OCI-LY7 (cell line): ENCODE measurements around the gene CFAP74. TPM values are rescaled to one million over a fixed set of nuclear protein-coding genes. Genes with fewer than 3 reads are reported as not detected.

Experiments used
- BruUV-seq: library from RNA; stranded (reverse); fragments of 400-500 nt; replicated peaks from 2 replicates; lab custom pipeline; 2021; lab: Mats Ljungman, UMichigan
- CTCF ChIA-PET: fragments of 300-600 bp; sonication (Branson Sonifier 250); formaldehyde crosslinking; loops from one replicate; lab custom pipeline; 2022; ENCODE audit warnings: antibody characterized with exemption; ENCODE audit not compliant: unreplicated experiment; lab: Charles Lee
- POLR2A ChIA-PET: fragments of 300-600 bp; sonication (Branson Sonifier 250); formaldehyde crosslinking; loops from one replicate; lab custom pipeline; 2022; ENCODE audit warnings: antibody characterized with exemption; lab: Charles Lee
- DNase-seq: peaks from one replicate; pipeline ENCODE4 v3.0.0-alpha.2; 2015; ENCODE audit warnings: low spot score
- H2AFZ ChIP-seq: fragments of 200-600 bp; sonication (generic), shearing (Covaris generic); 2 replicates; pipeline ENCODE4 v1.6.1; 2014; ENCODE audit warnings: mild to moderate bottlenecking, antibody characterized with exemption, low read length, moderate library complexity
- H3K27ac ChIP-seq: fragments of 200-600 bp; sonication (generic); 2 replicates; pipeline ENCODE4 v1.5.1; 2014; ENCODE audit warnings: mixed run types, low read depth, mild to moderate bottlenecking, moderate library complexity, low read length, inconsistent platforms; ENCODE audit not compliant: poor library complexity, severe bottlenecking
- H3K36me3 ChIP-seq: fragments of 200-600 bp; sonication (generic); 2 replicates; pipeline ENCODE4 v1.6.1; 2014; ENCODE audit warnings: mild to moderate bottlenecking, antibody characterized with exemption, low read length, moderate library complexity, mixed read lengths; ENCODE audit not compliant: insufficient read depth
- H3K4me1 ChIP-seq: fragments of 200-600 bp; sonication (generic); 2 replicates; pipeline ENCODE4 v1.5.1; 2014; ENCODE audit warnings: mild to moderate bottlenecking, low read length; ENCODE audit not compliant: insufficient read depth, poor library complexity, severe bottlenecking
- H3K4me2 ChIP-seq: fragments of 200-600 bp; sonication (generic); 2 replicates; pipeline ENCODE4 v1.6.1; 2014; ENCODE audit warnings: mild to moderate bottlenecking, low read length
- H3K4me3 ChIP-seq: fragments of 200-600 bp; sonication (generic); 2 replicates; pipeline ENCODE4 v1.5.1; 2014; ENCODE audit warnings: mild to moderate bottlenecking, low read depth, low read length; ENCODE audit not compliant: poor library complexity, severe bottlenecking
- H3K79me2 ChIP-seq: fragments of 200-600 bp; sonication (generic); 2 replicates; pipeline ENCODE4 v1.6.1; 2016; ENCODE audit warnings: low read depth, mild to moderate bottlenecking, low read length, moderate library complexity, mixed read lengths; ENCODE audit not compliant: insufficient read depth
- H3K9me2 ChIP-seq: fragments of 200-600 bp; sonication (generic); 2 replicates; pipeline ENCODE4 v1.6.1; 2016; ENCODE audit warnings: mild to moderate bottlenecking, low read length, mixed read lengths; ENCODE audit not compliant: insufficient read depth
- H3K9me3 ChIP-seq: fragments of 200-600 bp; sonication (generic); 2 replicates; pipeline ENCODE4 v1.6.1; 2014; ENCODE audit warnings: mild to moderate bottlenecking, mixed run types, low read length, mixed read lengths
- H4K20me1 ChIP-seq: fragments of 200-600 bp; sonication (generic); 2 replicates; pipeline ENCODE4 v1.6.1; 2014; ENCODE audit warnings: mild to moderate bottlenecking, antibody characterized with exemption, low read length, moderate library complexity, mixed read lengths; ENCODE audit not compliant: insufficient read depth
- CTCF ChIP-seq: fragments of 200-600 bp; sonication (generic); conservative IDR thresholded peaks from 2 replicates; pipeline ENCODE4 v1.5.1; 2014; ENCODE audit warnings: mild to moderate bottlenecking, antibody characterized with exemption, low read length, moderate library complexity, mixed read lengths
- EZH2phosphoT487 ChIP-seq: fragments of 200-600 bp; sonication (generic); IDR thresholded peaks from 2 replicates; pipeline ENCODE4 v1.6.1; 2018; ENCODE audit warnings: low read depth, borderline replicate concordance, mild to moderate bottlenecking, mixed run types, antibody characterized with exemption, low read length, moderate library complexity, mixed read lengths
- intact Hi-C: fragments of 100-400 bp; cut with micrococcal nuclease; formaldehyde crosslinking; loops from one replicate; pipeline ENCODE4 v1.10.0; 2022; ENCODE audit not compliant: unreplicated experiment
- total RNA-seq, 2 experiments: library from RNA; depleted of rRNA in 1 of 2; stranded (reverse); fragments of >200 nt in 1 of 2; shearing (Covaris generic) in 1 of 2; gene quantifications; 2 replicates each; pipeline ENCODE4 v1.2.3, GENCODE V29; 2014 to 2022

Gene CFAP74
- total RNA-seq, 2 experiments from 2014 or later: not detected

GRCh38 chr1:1925437-1926345, 77.9 kb downstream of the CFAP74 start:
- CTCF ChIA-PET: no interaction called here
- H2AFZ ChIP-seq: no peak overlapping the region
- H3K4me3 ChIP-seq: no peak overlapping the region
- TF ChIP-seq CTCF: no peak
- no peak for TF ChIP-seq EZH2phosphoT487
- no peak for DNase-seq
- intact Hi-C loops: no loop called here
- H3K27ac ChIP-seq: no peak overlapping the region
- no peaks in the 10 kb centered on the region for H3K4me1 ChIP-seq
- no peaks in the 10 kb centered on the region for H3K79me2 ChIP-seq
- H3K36me3 ChIP-seq: no peaks in the 10 kb centered on the region
- H3K4me2 ChIP-seq: no peak overlapping the region
- POLR2A ChIA-PET: no interaction called here
- no TSS peak for BruUV-seq
- H4K20me1 ChIP-seq: no peaks in the 10 kb centered on the region
- no peaks in the 10 kb centered on the region for H3K9me2 ChIP-seq
- no peaks in the 10 kb centered on the region for H3K9me3 ChIP-seq

- H4K20me1 ChIP-seq: no peaks in the 10 kb centered on the region
- peaks cover 2% of the 10 kb centered on the region for H3K4me1 ChIP-seq
- BruUV-seq: no TSS peak
- intact Hi-C loops: no loop called here
- no peak overlapping the region for H2AFZ ChIP-seq
- H3K4me2 ChIP-seq: no peak overlapping the region
- no peaks in the 10 kb centered on the region for H3K36me3 ChIP-seq
- no peaks in the 10 kb centered on the region for H3K79me2 ChIP-seq
- H3K4me3 ChIP-seq: no peak overlapping the region
- no peaks in the 10 kb centered on the region for H3K9me3 ChIP-seq
- no peak for DNase-seq
- no peak for TF ChIP-seq CTCF
- CTCF ChIA-PET: interaction anchor here (0.6 kb wide), 1 partner anchor 200 kb away, joined by 3 read pairs; no protein-coding TSS in a partner anchor
- H3K27ac ChIP-seq: no peak overlapping the region
- no peaks in the 10 kb centered on the region for H3K9me2 ChIP-seq
- POLR2A ChIA-PET: no interaction called here
Measured at GRCh38 chr1:1924849-1925248, 78.7 kb downstream of the CFAP74 start.

- no peaks in the 10 kb centered on the region for H3K36me3 ChIP-seq
- no peak for DNase-seq
- H4K20me1 ChIP-seq: no peaks in the 10 kb centered on the region
- no peaks in the 10 kb centered on the region for H3K9me2 ChIP-seq
- BruUV-seq: no TSS peak
- POLR2A ChIA-PET: no interaction called here
- intact Hi-C loops: no loop called here
- H3K4me3 ChIP-seq: no peak overlapping the region
- peaks cover 5% of the 10 kb centered on the region for H3K4me1 ChIP-seq
- H3K9me3 ChIP-seq: no peaks in the 10 kb centered on the region
- CTCF ChIA-PET: interaction anchor here (0.6 kb wide), 1 partner anchor 200 kb away, joined by 3 read pairs; no protein-coding TSS in a partner anchor
- no peak overlapping the region for H2AFZ ChIP-seq
- H3K4me2 ChIP-seq: no peak overlapping the region
- no peaks in the 10 kb centered on the region for H3K79me2 ChIP-seq
- no peak overlapping the region for H3K27ac ChIP-seq
- TF ChIP-seq EZH2phosphoT487: no peak
- TF ChIP-seq CTCF: no peak
Measured at GRCh38 chr1:1924386-1924785, 79.2 kb downstream of the CFAP74 start.
